C4-2B (cell line): ENCODE measurements around the gene CCL7.

Source experiments
- ZFX ChIP-seq: fragments of 450-650 bp; IDR thresholded peaks from 2 replicates; pipeline ENCODE4 v1.6.1; 2017
- TF ChIP-seq, protein P1 (sequence below): fragments of 450-650 bp; conservative IDR thresholded peaks from 2 replicates; pipeline ENCODE4 v1.5.1; 2017; ENCODE audit warnings: mild to moderate bottlenecking

DNA sequence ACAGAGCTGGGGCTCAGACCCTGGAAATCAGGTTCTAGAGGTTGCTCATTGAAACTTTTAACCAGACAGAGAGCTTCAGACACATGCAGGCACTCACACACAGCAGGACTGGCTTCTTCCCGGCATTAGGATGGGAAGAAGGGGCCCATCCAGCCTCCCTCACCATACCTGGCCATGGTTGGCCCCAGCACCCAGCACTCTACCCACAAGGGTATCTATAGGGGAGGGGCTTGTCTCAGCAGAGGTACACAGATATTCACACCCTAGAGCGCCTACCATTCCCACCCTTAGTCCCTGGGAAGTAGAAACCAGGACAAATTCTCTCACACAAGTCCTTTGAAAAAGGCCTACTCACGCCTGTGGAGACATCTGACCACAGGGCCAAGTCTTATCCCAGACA is 35.4 kb upstream of the CCL7 start:
- TF ChIP-seq, protein P1, sequence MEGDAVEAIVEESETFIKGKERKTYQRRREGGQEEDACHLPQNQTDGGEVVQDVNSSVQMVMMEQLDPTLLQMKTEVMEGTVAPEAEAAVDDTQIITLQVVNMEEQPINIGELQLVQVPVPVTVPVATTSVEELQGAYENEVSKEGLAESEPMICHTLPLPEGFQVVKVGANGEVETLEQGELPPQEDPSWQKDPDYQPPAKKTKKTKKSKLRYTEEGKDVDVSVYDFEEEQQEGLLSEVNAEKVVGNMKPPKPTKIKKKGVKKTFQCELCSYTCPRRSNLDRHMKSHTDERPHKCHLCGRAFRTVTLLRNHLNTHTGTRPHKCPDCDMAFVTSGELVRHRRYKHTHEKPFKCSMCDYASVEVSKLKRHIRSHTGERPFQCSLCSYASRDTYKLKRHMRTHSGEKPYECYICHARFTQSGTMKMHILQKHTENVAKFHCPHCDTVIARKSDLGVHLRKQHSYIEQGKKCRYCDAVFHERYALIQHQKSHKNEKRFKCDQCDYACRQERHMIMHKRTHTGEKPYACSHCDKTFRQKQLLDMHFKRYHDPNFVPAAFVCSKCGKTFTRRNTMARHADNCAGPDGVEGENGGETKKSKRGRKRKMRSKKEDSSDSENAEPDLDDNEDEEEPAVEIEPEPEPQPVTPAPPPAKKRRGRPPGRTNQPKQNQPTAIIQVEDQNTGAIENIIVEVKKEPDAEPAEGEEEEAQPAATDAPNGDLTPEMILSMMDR: no peak
- no peak for TF ChIP-seq ZFX
